ENCODE results near the gene LTBP3.

GRCh38 chr11:65496304-65497140 is 61.6 kb downstream of the LTBP3 start:
- TF ChIP-seq CTCF (conservative IDR thresholded peaks at IDR 0.05 in 1 of 2, IDR thresholded peaks at IDR 0.05 in 1 of 2; ENCODE audit: low read depth in 1 of 2, low read length in 2 of 2) (no peak), EZH2 (IDR thresholded peaks at IDR 0.05; ENCODE audit: low read length, missing control alignments) (no peak)
